Cardiac muscle cell (in vitro differentiated cells and primary cell): ENCODE measurements around the gene RFPL3. TPM values are rescaled to one million over a fixed set of nuclear protein-coding genes. Genes with fewer than 3 reads are reported as not detected.

Experiments
- DNase-seq, 2 donors: peaks; one replicate each; pipeline versions ENCODE4 v3.0.0 to v3.0.0-alpha.2; 2010 to 2017; ENCODE audit warnings: low read depth in 1 of 2, low spot score in 1 of 2
- H3K27ac ChIP-seq: fragments of 200-600 bp; sonication (generic); 2 replicates; pipeline ENCODE4 v1.5.1; 2016
- H3K27me3 ChIP-seq: fragments of 200-600 bp; sonication (generic); 2 replicates; pipeline ENCODE4 v1.6.0; 2016; ENCODE audit warnings: control low read depth
- H3K36me3 ChIP-seq: fragments of 200-600 bp; sonication (generic); 2 replicates; pipeline ENCODE4 v1.5.1; 2016; ENCODE audit warnings: control low read depth
- H3K4me1 ChIP-seq: fragments of 200-600 bp; sonication (generic); 2 replicates; pipeline ENCODE4 v1.8.1; 2017; ENCODE audit warnings: low read depth, mild to moderate bottlenecking, mixed run types
- H3K4me3 ChIP-seq: fragments of 200-600 bp; sonication (generic); 2 replicates; pipeline ENCODE4 v1.5.1; 2016; ENCODE audit warnings: mild to moderate bottlenecking
- H3K9me3 ChIP-seq: fragments of 200-600 bp; sonication (generic); 2 replicates; pipeline ENCODE4 v1.5.1; 2017; ENCODE audit warnings: low read depth, mild to moderate bottlenecking, control low read depth
- CTCF ChIP-seq: IDR thresholded peaks from 2 replicates; pipeline ENCODE4 v1.5.1; 2012; ENCODE audit warnings: low read depth, mild to moderate bottlenecking, low read length
- polyA plus RNA-seq: library from polyadenylated mRNA; unstranded; fragments of >200 nt; fragmentation: Nextera tagmentation; extraction: Ambion mirVana; gene quantifications from 2 replicates; pipeline ENCODE4 v1.2.1, GENCODE V29; 2016
- total RNA-seq: library from RNA; depleted of rRNA; stranded (reverse); fragments of >200 nt; gene quantifications from 2 replicates; pipeline ENCODE4 v1.2.3, GENCODE V29; 2016

RFPL3 gene
- total and polyA plus RNA-seq, 2 experiments from 2014 or later = not detected

- no peak for TF ChIP-seq CTCF
- no peak overlapping the region for H3K27ac ChIP-seq
- H3K9me3 ChIP-seq = no peaks in the 10 kb centered on the region
- H3K36me3 ChIP-seq = peaks cover 64% of the 10 kb centered on the region
- no peaks in the 10 kb centered on the region for H3K27me3 ChIP-seq
- DNase-seq = no peak
- H3K4me1 ChIP-seq = no peaks in the 10 kb centered on the region
- no peak overlapping the region for H3K4me3 ChIP-seq
Observed at GRCh38 chr22:32404021-32404420, 46.4 kb downstream of the RFPL3 start.

GRCh38 chr22:32407312-32407711 is 49.6 kb downstream of the RFPL3 start:
- Histone ChIP-seq H3K27me3 (no peaks in the 10 kb centered on the region), H3K4me1 (peaks cover 7% of the 10 kb centered on the region), H3K4me3 (no peak overlapping the region), H3K36me3 (peaks cover 43% of the 10 kb centered on the region), H3K27ac (no peak overlapping the region), H3K9me3 (no peaks in the 10 kb centered on the region)
- no peak for DNase-seq
- no peak for TF ChIP-seq CTCF

- Histone ChIP-seq H3K36me3 (peaks cover 43% of the 10 kb centered on the region), H3K27ac (no peak overlapping the region), H3K4me3 (no peak overlapping the region), H3K9me3 (no peaks in the 10 kb centered on the region), H3K4me1 (peaks cover 7% of the 10 kb centered on the region), H3K27me3 (no peaks in the 10 kb centered on the region)
- no peak for DNase-seq
- TF ChIP-seq CTCF = no peak
Observed at GRCh38 chr22:32407936-32408335, 50.3 kb downstream of the RFPL3 start.

- H3K4me1 ChIP-seq = peaks cover 7% of the 10 kb centered on the region
Observed at GRCh38 chr22:32409977-32410376, 52.3 kb downstream of the RFPL3 start.

GRCh38 chr22:32410459-32410858 is 52.8 kb downstream of the RFPL3 start:
- no peak overlapping the region for H3K27ac ChIP-seq
- H3K4me1 ChIP-seq = peaks cover 7% of the 10 kb centered on the region
- no peak overlapping the region for H3K4me3 ChIP-seq

More at GRCh38 chr22:32409977-32410376, 52.3 kb downstream of the RFPL3 start:
- no peak for DNase-seq
- no peaks in the 10 kb centered on the region for H3K27me3 ChIP-seq
- no peak for TF ChIP-seq CTCF
- H3K4me3 ChIP-seq = no peak overlapping the region
- peaks cover 30% of the 10 kb centered on the region for H3K36me3 ChIP-seq
- no peak overlapping the region for H3K27ac ChIP-seq
- no peaks in the 10 kb centered on the region for H3K9me3 ChIP-seq

More at GRCh38 chr22:32410459-32410858, 52.8 kb downstream of the RFPL3 start:
- no peaks in the 10 kb centered on the region for H3K27me3 ChIP-seq
- no peak for TF ChIP-seq CTCF
- no peak for DNase-seq
- H3K9me3 ChIP-seq = no peaks in the 10 kb centered on the region
- peaks cover 25% of the 10 kb centered on the region for H3K36me3 ChIP-seq

Other genes with a start within 250 kb of the RFPL3 start
- not detected in 2 replicates for gene C22orf42, start 198.6 kb upstream of the RFPL3 start, total RNA-seq
- gene C22orf42, start 198.6 kb upstream of the RFPL3 start, polyA plus RNA-seq = not detected in 2 replicates
- 0.25 and 0.51 TPM in 2 replicates for gene RFPL2, start 152.8 kb upstream of the RFPL3 start, total RNA-seq
- 0.19 and 0.40 TPM in 2 replicates for gene RFPL2, start 152.8 kb upstream of the RFPL3 start, polyA plus RNA-seq
- gene SLC5A4, start 102.5 kb upstream of the RFPL3 start, total RNA-seq = not detected in 2 replicates
- not detected in 2 replicates for gene SLC5A4, start 102.5 kb upstream of the RFPL3 start, polyA plus RNA-seq
- 104 and 109 TPM in 2 replicates for gene RTCB, start 54.4 kb downstream of the RFPL3 start, total RNA-seq
- 137 and 154 TPM in 2 replicates for gene RTCB, start 54.4 kb downstream of the RFPL3 start, polyA plus RNA-seq
- gene BPIFC, start 106.6 kb downstream of the RFPL3 start, total RNA-seq = not detected in 2 replicates
- gene BPIFC, start 106.6 kb downstream of the RFPL3 start, polyA plus RNA-seq = not detected in 2 replicates
- gene FBXO7, start 116.9 kb downstream of the RFPL3 start, total RNA-seq = 83.7 and 91.8 TPM in 2 replicates
- gene FBXO7, start 116.9 kb downstream of the RFPL3 start, polyA plus RNA-seq = 120 and 125 TPM in 2 replicates